ENCODE data around the gene KRT84.
"Not testable (repeated sequence)": the region's sequence is repeated elsewhere in the genome, so short reads cannot be mapped to it uniquely, and the experiment has no call there.

Gene KRT84

DNA sequence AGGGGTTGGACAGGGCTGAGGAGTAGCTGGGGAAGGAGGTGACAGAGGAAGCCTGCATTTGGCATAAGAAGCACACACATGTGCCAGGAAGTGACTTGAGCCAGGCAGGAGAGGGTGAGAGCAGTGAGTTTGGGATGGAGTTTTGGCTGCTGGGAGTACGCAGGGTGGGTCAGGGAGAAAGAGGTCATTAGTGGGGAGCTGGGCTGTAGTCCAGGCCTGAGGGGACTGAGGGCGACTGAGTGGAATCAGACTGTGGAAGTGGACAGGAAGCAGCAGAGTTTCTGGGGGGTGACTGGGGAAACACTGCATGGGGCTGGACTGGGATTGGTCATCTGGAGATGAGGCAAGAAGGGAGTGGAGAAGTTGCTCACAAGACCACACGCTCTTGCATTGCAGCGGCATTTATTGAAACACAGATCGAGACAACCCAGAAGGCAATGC lies 25.8 kb downstream of the KRT84 start:
- DNase-seq: no peak

- no peak for DNase-seq
These were observed 26.7 kb downstream of the KRT84 start for GRCh38 chr12:52358575-52359350.

DNA sequence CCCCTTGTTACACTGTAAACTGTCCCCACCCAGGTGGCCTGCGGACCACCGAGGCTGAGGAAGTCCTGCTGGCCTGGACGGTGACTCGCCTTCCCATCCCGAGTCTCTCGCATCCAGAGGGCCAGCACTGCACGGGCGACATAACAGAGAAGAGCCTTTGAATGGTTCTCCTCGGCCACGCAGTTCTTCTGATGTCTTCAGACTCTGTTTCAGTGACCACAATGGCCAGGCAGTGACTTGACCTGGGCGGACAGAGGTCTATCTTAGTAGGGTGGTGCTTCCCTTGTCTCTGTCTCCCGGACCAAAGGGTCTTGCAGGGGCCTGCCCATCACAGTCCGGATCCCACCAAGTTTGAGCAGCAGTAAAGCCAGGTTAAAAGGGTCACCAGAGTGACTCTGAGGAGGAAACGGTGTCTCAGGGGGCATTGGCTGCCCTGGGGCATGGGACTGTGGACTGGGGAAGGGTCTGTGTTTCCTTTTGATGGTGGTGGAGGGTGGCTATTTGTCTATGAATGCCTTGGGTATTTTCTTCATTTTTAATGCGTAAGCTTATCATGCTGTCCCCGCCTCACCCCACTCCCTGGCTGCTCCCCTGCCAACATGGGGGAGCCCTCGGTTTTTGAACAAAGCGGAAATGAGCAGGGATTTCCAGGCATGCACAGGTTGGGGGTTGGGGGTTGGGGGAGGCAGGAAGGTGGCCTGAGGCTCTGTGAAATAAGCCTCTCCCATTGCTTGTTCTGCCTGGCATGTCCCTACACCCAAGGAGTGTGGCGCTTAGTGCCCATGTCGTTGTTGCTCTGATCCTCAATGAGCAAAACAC lies 28.5 kb downstream of the KRT84 start:
- no peak for DNase-seq

DNA sequence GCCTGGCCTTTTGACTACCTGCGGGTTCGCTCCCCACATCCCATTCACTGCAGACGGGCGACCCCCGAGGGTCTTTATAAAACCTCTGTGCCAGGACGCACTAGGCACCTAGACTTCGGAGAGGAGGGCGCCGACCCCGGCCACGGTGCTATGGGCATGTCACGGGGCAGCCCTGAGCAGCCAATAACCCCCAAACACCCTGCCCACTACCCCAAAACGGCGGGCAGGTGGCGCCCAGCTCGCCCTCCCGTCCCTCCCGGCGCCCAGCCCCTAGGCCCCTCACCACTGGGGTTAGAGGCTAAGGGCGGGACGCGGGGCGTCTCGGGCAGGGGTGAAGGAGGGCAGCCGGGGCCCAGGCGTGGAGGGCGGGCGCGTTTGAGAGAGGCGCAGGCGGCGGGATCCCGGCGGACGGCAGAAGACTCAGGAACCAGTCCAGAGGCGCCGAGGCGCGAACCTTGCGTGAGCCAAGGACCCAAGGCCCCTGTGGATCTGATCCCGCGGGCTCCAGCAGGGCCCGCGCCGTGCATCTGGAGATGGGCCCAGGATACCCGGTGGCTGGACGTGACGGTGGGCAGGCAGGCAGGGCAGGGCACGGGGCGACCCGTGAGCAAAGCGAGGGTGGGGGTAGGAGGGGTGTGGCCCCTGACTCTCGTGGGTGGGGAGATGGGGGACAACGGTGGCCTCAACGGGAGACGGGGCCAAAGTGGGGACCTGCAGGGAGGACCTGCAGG lies 29.3 kb downstream of the KRT84 start:
- no peak for DNase-seq

- DNase-seq: no peak
These were observed 30.3 kb downstream of the KRT84 start for GRCh38 chr12:52355176-52355575.

GRCh38 chr12:52354200-52354599 lies 31.3 kb downstream of the KRT84 start:
- no peak for DNase-seq

DNA sequence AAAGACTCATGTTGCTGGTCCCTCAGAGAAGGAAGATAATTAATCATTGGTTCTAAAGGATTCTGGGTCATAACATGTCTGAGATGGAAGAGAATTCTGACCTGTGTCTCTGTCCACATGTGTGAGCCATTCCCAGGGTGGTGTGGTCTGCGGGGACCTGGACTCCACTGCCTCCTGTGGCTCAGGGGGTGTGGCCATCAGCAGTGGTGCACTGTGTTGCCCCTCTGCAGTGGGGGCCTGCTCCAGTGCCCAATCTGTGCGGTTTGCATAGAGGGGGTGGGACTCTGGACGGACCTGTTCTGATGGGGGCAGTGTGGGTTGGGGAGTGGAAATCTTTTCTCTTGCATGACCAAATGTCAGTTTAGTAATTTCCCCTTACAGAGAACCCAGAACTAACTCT lies 31.7 kb downstream of the KRT84 start:
- DNase-seq: no peak

DNA sequence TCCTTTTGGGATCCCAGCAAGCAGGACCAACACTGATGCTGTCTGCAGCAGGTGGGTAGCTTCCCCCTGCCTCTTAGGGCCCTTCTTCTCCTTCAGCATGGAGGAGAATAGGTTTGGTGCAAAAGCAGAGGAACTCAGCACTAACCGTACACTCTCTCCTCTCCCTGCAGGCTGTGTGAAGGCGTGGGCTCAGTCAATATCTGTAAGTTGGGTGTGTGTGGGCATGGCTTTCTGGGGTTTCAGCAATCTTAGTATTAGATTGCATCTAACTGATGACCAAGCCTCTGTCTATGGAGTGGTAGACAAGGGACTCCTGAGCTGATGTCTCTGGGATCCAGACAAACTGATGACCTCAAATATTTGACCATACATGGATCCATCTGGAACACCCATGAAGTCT lies 32.5 kb downstream of the KRT84 start:
- DNase-seq: no peak

DNA sequence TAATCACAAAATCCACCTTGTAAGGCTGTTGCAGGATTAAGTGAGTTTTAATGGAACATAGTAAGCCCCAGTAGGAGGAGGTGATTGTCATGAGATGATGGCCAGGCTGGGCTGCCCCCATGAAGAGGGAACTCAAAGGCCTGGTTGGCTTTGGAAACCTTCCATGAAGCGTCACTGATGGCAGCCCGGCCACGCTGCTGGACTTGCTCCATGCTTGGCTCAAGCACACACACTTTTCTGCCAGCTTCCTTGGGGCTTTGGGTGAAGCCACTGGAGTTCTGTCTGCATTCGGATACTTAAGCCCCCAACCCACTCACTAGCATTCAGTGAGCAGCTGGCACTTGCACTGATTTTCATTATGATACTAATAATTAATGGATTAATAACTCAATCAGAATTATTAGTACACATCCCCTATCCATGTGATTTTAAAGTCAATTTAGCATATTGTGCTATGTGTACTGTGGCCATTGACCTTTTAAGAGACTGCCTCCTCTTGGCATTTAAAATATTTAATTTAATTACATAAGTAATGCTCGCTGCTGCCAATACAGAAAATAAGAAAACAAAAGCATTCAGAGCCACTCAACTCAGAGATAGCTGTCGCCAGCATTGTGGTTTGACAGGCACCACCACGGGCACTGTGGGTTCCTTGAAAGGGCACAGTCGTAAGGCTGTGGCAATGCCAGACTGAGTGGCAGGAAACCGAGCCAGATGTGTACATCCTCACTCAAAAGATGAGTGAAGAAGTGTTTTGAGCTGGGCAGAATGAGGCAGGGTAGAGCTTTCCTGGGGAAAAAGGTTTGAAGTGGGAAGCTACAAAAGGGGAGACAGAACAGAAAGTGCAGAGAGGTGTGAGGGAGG lies 34.0 kb downstream of the KRT84 start:
- no peak for DNase-seq

GRCh38 chr12:52350786-52351185 lies 34.7 kb downstream of the KRT84 start:
- DNase-seq: no peak

DNA sequence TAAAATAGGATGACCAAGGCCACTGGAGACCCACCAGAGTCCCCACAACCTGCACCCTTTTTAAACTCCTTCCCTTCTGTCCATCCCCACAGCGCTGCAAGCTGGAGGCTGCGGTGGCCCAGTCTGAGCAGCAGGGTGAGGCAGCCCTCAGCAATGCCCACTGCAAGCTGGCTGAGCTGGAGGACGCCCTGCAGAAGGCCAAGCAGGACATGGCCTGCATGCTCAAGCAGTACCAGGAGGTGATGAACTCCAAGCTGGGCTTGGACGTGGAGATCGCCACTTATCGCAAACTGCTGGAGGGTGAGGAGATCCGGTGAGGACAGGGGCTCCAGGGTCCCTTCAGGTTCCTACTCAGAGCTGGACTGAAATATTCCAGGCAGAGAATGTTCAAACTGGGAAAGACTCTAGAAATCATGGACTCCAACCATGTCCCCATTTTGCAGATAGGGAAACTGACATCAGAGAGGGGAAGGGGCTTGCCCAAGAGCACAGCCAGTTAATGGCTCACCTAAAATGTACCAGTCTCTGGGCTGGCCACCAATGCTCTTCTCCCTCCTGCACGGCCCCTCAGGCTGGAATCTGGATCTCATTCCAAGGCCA lies 35.3 kb downstream of the KRT84 start:
- DNase-seq: no peak

- no peak for DNase-seq
These were observed 36.3 kb downstream of the KRT84 start for GRCh38 chr12:52349196-52349595.

- no peak for DNase-seq
These were observed 37.6 kb downstream of the KRT84 start for GRCh38 chr12:52347551-52348510.

DNA sequence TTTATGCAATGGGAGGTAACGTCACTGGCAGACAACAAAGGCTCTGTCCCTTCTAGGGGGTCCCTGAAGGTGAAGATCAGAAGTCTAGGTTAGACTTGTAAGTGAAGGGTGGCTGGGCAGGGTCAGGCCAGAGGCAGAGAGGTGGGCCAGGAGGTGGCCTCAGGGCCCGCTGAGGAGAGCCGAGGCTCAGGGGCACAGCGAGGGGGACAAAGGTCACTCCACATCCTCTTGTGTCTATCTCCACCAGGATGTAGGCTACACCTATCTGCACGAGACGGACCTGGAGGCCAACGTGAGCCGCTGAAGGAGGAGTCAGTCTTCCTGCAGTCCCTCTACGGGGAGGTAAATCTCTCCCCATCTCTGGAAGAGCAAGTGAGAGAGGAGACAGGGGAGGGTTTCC lies 38.4 kb downstream of the KRT84 start:
- DNase-seq: no peak

GRCh38 chr12:52346593-52346992 lies 38.9 kb downstream of the KRT84 start:
- no peak for DNase-seq

DNA sequence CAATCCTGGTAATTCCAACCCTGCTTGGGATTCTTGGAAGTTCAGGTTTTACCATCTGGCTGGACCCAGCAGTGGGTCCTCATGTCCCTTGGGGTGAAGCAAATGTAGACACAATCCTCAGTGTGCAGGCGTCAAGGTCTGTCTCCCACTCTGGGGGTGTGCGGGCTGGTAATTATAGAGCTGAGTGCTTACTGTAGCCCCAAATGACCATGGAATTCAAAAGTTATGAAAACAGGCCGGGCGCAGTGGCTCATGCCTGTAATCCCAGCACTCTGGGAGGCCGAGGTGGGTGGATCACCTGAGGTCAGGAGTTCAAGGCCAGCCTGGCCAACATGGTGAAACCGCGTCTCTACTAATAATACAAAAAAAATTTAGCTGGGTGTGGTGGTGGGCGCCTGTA lies 40.4 kb downstream of the KRT84 start:
- DNase-seq: not testable (repeated sequence)

GRCh38 chr12:52344111-52344510 lies 41.3 kb downstream of the KRT84 start:
- no peak for DNase-seq

GRCh38 chr12:52343550-52343949 lies 41.9 kb downstream of the KRT84 start:
- no peak for DNase-seq

DNA sequence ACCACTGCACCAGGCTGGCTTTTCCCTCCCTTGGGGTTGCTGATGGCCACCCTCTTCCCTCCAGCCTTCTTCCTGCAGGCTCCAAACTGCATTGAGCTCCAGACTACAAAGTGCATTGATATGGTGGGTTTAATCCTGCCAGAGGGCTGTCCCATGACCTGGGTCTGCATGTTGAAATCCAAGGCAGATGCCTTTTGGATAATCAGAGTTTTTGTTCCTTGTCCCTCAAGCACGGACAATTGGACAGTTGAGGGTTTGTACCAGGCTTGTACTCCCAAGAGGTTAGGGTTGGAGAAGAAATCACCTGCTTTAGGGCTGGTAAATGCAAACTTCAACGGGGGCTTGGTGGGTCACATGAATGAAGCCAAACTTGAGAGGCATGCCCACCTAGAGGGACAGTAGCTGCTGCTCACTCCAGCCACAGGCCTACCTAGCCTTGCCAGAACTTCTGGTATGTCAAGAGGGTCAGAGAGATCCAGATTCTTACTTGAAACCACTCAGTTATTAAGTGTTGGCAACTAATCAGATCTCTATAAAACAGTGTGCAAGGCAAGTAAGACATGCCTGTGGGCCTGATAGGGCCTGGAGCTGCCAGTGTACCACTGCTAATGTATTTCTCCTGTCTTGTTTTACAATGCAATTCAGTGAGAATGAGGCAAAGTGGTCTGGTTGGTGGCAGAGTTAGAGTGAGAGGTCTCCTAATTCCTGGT lies 42.5 kb downstream of the KRT84 start:
- no peak for DNase-seq

GRCh38 chr12:52341066-52341580 lies 44.3 kb downstream of the KRT84 start:
- no peak for DNase-seq

Measured in cerebellar nuclear complex (tissue), 1 donor.